ENCODE results near the gene AVEN. TPM values are rescaled to one million over a fixed set of nuclear protein-coding genes. Genes with fewer than 3 reads are reported as not detected.

The AVEN gene
- total and polyA plus RNA-seq, 2 of the 4 experiments (the other 2 are of a cell fraction), result 9.1 to 17.6 TPM

GRCh38 chr15:34009656-34010055 lies 29.3 kb downstream of the AVEN start:
- BruUV-seq (replicated peaks), result no TSS peak
- no peak overlapping the region for H2BK5ac ChIP-seq (ENCODE audit: low read depth, low read length, poor library complexity, severe bottlenecking)
- no peaks in the 10 kb centered on the region for H3K27me3 ChIP-seq (ENCODE audit: control insufficient read depth, insufficient read depth, low read length)
- DNase-seq (no peak), ATAC-seq (ENCODE audit: low read depth) (no peak)
- H2AFZ ChIP-seq (replicated peaks; ENCODE audit: low read length, poor library complexity), result no peak overlapping the region
- H3K9me3 ChIP-seq (ENCODE audit: control insufficient read depth, insufficient read depth, low read length), result no peaks in the 10 kb centered on the region
- no peak overlapping the region for H3K14ac ChIP-seq (replicated peaks; ENCODE audit: low read depth, low read length)
- no peak overlapping the region for H4K91ac ChIP-seq (ENCODE audit: insufficient read depth, low read depth, low read length)
- H2AK9ac ChIP-seq (replicated peaks; ENCODE audit: low read depth, low read length, poor library complexity), result no peak overlapping the region
- no peaks in the 10 kb centered on the region for H3K9me1 ChIP-seq (ENCODE audit: insufficient read depth, low read length)
- dilution Hi-C loops (cut with HindIII; ENCODE audit: low sequenced_read_pairs, unreplicated experiment), result no loop called here
- no peaks in the 10 kb centered on the region for H3K36me3 ChIP-seq (ENCODE audit: control insufficient read depth, insufficient read depth, low read length)
- ChIA-PET POLR2A (ENCODE audit: unreplicated experiment) (no interaction called here), CTCF (no interaction called here)
- no peak overlapping the region for H4K8ac ChIP-seq (ENCODE audit: low read depth in 2 of 2, low read length in 2 of 2)
- no peak overlapping the region for H3K4ac ChIP-seq (ENCODE audit: low read depth, low read length)
- no peak overlapping the region for H2BK20ac ChIP-seq (ENCODE audit: low read depth, low read length)
- H4K5ac ChIP-seq (ENCODE audit: low read depth, low read length), result no peak overlapping the region
- H3K23ac ChIP-seq (ENCODE audit: low read depth, low read length), result no peak overlapping the region
- no peak overlapping the region for H3K4me2 ChIP-seq (ENCODE audit: low read depth, low read length)
- in situ Hi-C loops (cut with MboI; ENCODE audit: low sequenced_read_pairs), result no loop called here
- no peak overlapping the region for H2BK15ac ChIP-seq (ENCODE audit: low read depth, low read length)
- H3K4me3 ChIP-seq (ENCODE audit: insufficient read depth, low read depth, low read length), result no peak overlapping the region
- H4K20me1 ChIP-seq (ENCODE audit: insufficient read depth, low read length), result no peaks in the 10 kb centered on the region
- H3K9ac ChIP-seq (ENCODE audit: low read depth, low read length), result no peak overlapping the region
- no peak overlapping the region for H3K27ac ChIP-seq (ENCODE audit: insufficient read depth, low read length)
- intact Hi-C loops (cut with micrococcal nuclease), result no loop called here
- TF ChIP-seq CHD1 (IDR thresholded peaks at IDR 0.05; ENCODE audit: low read depth, low read length) (no peak), MAFK (IDR thresholded peaks at IDR 0.05; ENCODE audit: low read depth, low read length) (no peak), MXI1 (IDR thresholded peaks at IDR 0.05; ENCODE audit: borderline replicate concordance, low read depth, low read length) (no peak), ELK1 (IDR thresholded peaks at IDR 0.05; ENCODE audit: borderline replicate concordance, low read depth, low read length) (no peak), USF2 (IDR thresholded peaks at IDR 0.05; ENCODE audit: low read depth, low read length) (no peak), CEBPB (IDR thresholded peaks at IDR 0.05; ENCODE audit: low read depth, low read length) (no peak), FOS (IDR thresholded peaks at IDR 0.05; ENCODE audit: low read depth, low read length) (no peak), MAZ (IDR thresholded peaks at IDR 0.05; ENCODE audit: borderline replicate concordance, low read depth, low read length) (no peak), POLR2A (IDR thresholded peaks at IDR 0.05; ENCODE audit: low read depth, low read length) (no peak), NFE2L2 (IDR thresholded peaks at IDR 0.05; ENCODE audit: low read depth, low read length) (no peak), RFX5 (IDR thresholded peaks at IDR 0.05; ENCODE audit: low read depth, low read length) (no peak), CTCF (conservative IDR thresholded peaks at IDR 0.05; ENCODE audit: low read depth, low read length) (no peak), RAD21 (IDR thresholded peaks at IDR 0.05; ENCODE audit: low read length) (no peak), SMC3 (IDR thresholded peaks at IDR 0.05; ENCODE audit: low read depth, low read length) (no peak), RCOR1 (IDR thresholded peaks at IDR 0.05; ENCODE audit: insufficient replicate concordance, low read length) (no peak), BHLHE40 (IDR thresholded peaks at IDR 0.05; ENCODE audit: low read depth, low read length) (no peak)
- no peak overlapping the region for H2BK120ac ChIP-seq (ENCODE audit: low read depth, low read length)
- H3K4me1 ChIP-seq (ENCODE audit: control insufficient read depth, insufficient read depth, low read length), result no peaks in the 10 kb centered on the region
- WGBS, 2 experiments (ENCODE audit: extremely low coverage in 2 of 2, insufficient read length in 1 of 2), result no CpG with 5 or more reads among the region's 1 CpG
- no peak overlapping the region for H2AK5ac ChIP-seq (ENCODE audit: low read depth, low read length)
- H3K79me1 ChIP-seq (ENCODE audit: low read depth in 1 of 2, low read length in 2 of 2), result peaks cover 8 to 20% of the 10 kb centered on the region in 2 experiments
- no peak overlapping the region for H3K56ac ChIP-seq (ENCODE audit: extremely low read depth, insufficient read depth, low read length)
- H3K18ac ChIP-seq (ENCODE audit: low read depth, low read length), result no peak overlapping the region

Data from IMR-90 (cell line).